Liver (tissue), 9 donors: Measurements from ENCODE around the gene SERINC4. TPM values are rescaled to one million over a fixed set of nuclear protein-coding genes. Genes with fewer than 3 reads are reported as not detected.

Source experiments
- DNase-seq: peaks from one replicate; pipeline ENCODE4 v3.0.0-alpha.2; 2017; ENCODE audit warnings: low spot score
- H3K27ac ChIP-seq, 2 donors: one replicate each; pipeline ENCODE4 v1.7.0; 2013; ENCODE audit warnings: inconsistent platforms in 2 of 2, low read length in 2 of 2, control low read depth in 1 of 2, low read depth in 1 of 2, mild to moderate bottlenecking in 1 of 2
- H3K27me3 ChIP-seq, 4 donors: one replicate each; pipeline versions ENCODE4 v1.6.1 to v1.7.0; 2013; ENCODE audit warnings: low read length in 3 of 4, inconsistent platforms in 1 of 4, mild to moderate bottlenecking in 1 of 4, moderate library complexity in 1 of 4; ENCODE audit not compliant: control insufficient read depth in 4 of 4, insufficient read depth in 4 of 4
- H3K36me3 ChIP-seq, 4 donors: one replicate each; pipeline versions ENCODE4 v1.6.1 to v1.7.0; 2013; ENCODE audit warnings: low read length in 3 of 4, mild to moderate bottlenecking in 3 of 4, low read depth in 1 of 4, moderate library complexity in 1 of 4; ENCODE audit not compliant: control insufficient read depth in 4 of 4, insufficient read depth in 3 of 4
- H3K4me1 ChIP-seq, 4 donors: one replicate each; pipeline versions ENCODE4 v1.6.1 to v1.7.0; 2013; ENCODE audit warnings: low read length in 3 of 4, mild to moderate bottlenecking in 3 of 4, moderate library complexity in 1 of 4; ENCODE audit not compliant: control insufficient read depth in 4 of 4, insufficient read depth in 4 of 4
- H3K4me3 ChIP-seq, 3 donors: one replicate each; pipeline versions ENCODE4 v1.6.1 to v1.7.0; 2013; ENCODE audit warnings: low read length in 3 of 3, control low read depth in 1 of 3, low read depth in 1 of 3, mild to moderate bottlenecking in 1 of 3
- H3K9ac ChIP-seq, 2 donors: one replicate each; pipeline ENCODE4 v1.7.0; 2013; ENCODE audit warnings: low read length in 2 of 2, mild to moderate bottlenecking in 2 of 2, moderate library complexity in 2 of 2, control low read depth in 1 of 2, low read depth in 1 of 2
- H3K9me3 ChIP-seq, 4 donors: one replicate each; pipeline versions ENCODE4 v1.6.1 to v1.7.0; 2013; ENCODE audit warnings: low read length in 3 of 4; ENCODE audit not compliant: control insufficient read depth in 4 of 4
- FOXA2 ChIP-seq: IDR thresholded peaks from 2 replicates; pipeline ENCODE4 v1.6.1; 2016; ENCODE audit warnings: antibody characterized with exemption
- GABPA ChIP-seq, 2 donors: IDR thresholded peaks in 1 of 2; conservative IDR thresholded peaks in 1 of 2; 2 replicates each; pipeline ENCODE4 v1.6.1; 2016; ENCODE audit warnings: antibody characterized with exemption in 2 of 2, mild to moderate bottlenecking in 1 of 2, moderate library complexity in 1 of 2
- HNF4A ChIP-seq, 2 donors: conservative IDR thresholded peaks; 2 replicates each; pipeline ENCODE4 v1.6.1; 2016; ENCODE audit warnings: antibody characterized with exemption in 2 of 2, mild to moderate bottlenecking in 2 of 2
- JUND ChIP-seq, 2 donors: IDR thresholded peaks; 2 replicates each; pipeline ENCODE4 v1.6.1; 2016; ENCODE audit warnings: antibody characterized with exemption in 2 of 2
- NR2F2 ChIP-seq: IDR thresholded peaks from 2 replicates; pipeline ENCODE4 v1.6.1; 2016; ENCODE audit warnings: antibody characterized with exemption
- RAD21 ChIP-seq, 2 donors: IDR thresholded peaks; 2 replicates each; pipeline ENCODE4 v1.6.1; 2016; ENCODE audit warnings: antibody characterized with exemption in 2 of 2, mild to moderate bottlenecking in 2 of 2
- RXRA ChIP-seq, 2 donors: IDR thresholded peaks; 2 replicates each; pipeline ENCODE4 v1.6.1; 2017 to 2018; ENCODE audit warnings: antibody characterized with exemption in 2 of 2, mild to moderate bottlenecking in 1 of 2
- TAF1 ChIP-seq: conservative IDR thresholded peaks from 2 replicates; pipeline ENCODE4 v1.6.1; 2016; ENCODE audit warnings: antibody characterized with exemption, mild to moderate bottlenecking
- YY1 ChIP-seq: IDR thresholded peaks from 2 replicates; pipeline ENCODE4 v1.6.1; 2016; ENCODE audit warnings: antibody characterized with exemption, mild to moderate bottlenecking
- WGBS: extraction: QIAGEN DNeasy Blood & Tissue Kit; methylation state at CpG from one replicate; pipeline ENCODE4 v1.1.7; 2013; 5-methylcytosine and 5-hydroxymethylcytosine counted together
- polyA plus RNA-seq, 2 donors: library from polyadenylated mRNA; stranded (reverse) in 1 of 2; unstranded in 1 of 2; fragments of 200-250 nt in 1 of 2; fragments of >200 nt in 1 of 2; fragmentation: Nextera tagmentation in 1 of 2; extraction: Ambion mirVana in 1 of 2; gene quantifications; one replicate each; pipeline versions ENCODE4 v1.2.1 to v1.2.3, GENCODE V29; 2013 to 2015
- total RNA-seq, 2 donors: library from RNA; depleted of rRNA; stranded (reverse); fragments of >200 nt; gene quantifications; one replicate each; pipeline ENCODE4 v1.2.3, GENCODE V29; 2014
- TF ChIP-seq, protein P1 (sequence below): IDR thresholded peaks from 2 replicates; pipeline ENCODE4 v1.6.1; 2016; ENCODE audit warnings: antibody characterized with exemption
- TF ChIP-seq, protein P2 (sequence below): fragments of 150-350 bp; IDR thresholded peaks from 2 replicates; pipeline ENCODE4 v1.5.1; 2017; ENCODE audit warnings: improper control_type of control experiment, low read depth, low read length; ENCODE audit not compliant: missing input control
- donor health status: healthy.
- donor health status: healthy.
- donor health status: healthy.
- donor health status: healthy.
- donor health status: healthy.

SERINC4 gene
- total and polyA plus RNA-seq, 4 donors: 0.06 TPM; not detected in 3

- Histone ChIP-seq H3K4me3 (no peak overlapping the region), H3K27me3 (no peaks in the 10 kb centered on the region), H3K9ac (no peak overlapping the region), H3K9me3 (no peaks in the 10 kb centered on the region), H3K4me1 (peaks cover 7 to 17% (median 9%) of the 10 kb centered on the region in 4 donors), H3K27ac (no peak overlapping the region), H3K36me3 (no peaks in the 10 kb centered on the region)
- TF ChIP-seq YY1 (no peak), TAF1 (no peak), GABPA (IDR thresholded peaks at IDR 0.05 in 1 of 2, conservative IDR thresholded peaks at IDR 0.05 in 1 of 2) (no peak), RAD21 (IDR thresholded peaks at IDR 0.05) (no peak), JUND (IDR thresholded peaks at IDR 0.05) (no peak), HNF4A (conservative IDR thresholded peaks at IDR 0.05) (no peak), FOXA2 (no peak), NR2F2 (no peak), RXRA (IDR thresholded peaks at IDR 0.05) (no peak)
- TF ChIP-seq, protein P1, sequence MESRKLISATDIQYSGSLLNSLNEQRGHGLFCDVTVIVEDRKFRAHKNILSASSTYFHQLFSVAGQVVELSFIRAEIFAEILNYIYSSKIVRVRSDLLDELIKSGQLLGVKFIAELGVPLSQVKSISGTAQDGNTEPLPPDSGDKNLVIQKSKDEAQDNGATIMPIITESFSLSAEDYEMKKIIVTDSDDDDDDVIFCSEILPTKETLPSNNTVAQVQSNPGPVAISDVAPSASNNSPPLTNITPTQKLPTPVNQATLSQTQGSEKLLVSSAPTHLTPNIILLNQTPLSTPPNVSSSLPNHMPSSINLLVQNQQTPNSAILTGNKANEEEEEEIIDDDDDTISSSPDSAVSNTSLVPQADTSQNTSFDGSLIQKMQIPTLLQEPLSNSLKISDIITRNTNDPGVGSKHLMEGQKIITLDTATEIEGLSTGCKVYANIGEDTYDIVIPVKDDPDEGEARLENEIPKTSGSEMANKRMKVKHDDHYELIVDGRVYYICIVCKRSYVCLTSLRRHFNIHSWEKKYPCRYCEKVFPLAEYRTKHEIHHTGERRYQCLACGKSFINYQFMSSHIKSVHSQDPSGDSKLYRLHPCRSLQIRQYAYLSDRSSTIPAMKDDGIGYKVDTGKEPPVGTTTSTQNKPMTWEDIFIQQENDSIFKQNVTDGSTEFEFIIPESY: no peak
- TF ChIP-seq, protein P2, sequence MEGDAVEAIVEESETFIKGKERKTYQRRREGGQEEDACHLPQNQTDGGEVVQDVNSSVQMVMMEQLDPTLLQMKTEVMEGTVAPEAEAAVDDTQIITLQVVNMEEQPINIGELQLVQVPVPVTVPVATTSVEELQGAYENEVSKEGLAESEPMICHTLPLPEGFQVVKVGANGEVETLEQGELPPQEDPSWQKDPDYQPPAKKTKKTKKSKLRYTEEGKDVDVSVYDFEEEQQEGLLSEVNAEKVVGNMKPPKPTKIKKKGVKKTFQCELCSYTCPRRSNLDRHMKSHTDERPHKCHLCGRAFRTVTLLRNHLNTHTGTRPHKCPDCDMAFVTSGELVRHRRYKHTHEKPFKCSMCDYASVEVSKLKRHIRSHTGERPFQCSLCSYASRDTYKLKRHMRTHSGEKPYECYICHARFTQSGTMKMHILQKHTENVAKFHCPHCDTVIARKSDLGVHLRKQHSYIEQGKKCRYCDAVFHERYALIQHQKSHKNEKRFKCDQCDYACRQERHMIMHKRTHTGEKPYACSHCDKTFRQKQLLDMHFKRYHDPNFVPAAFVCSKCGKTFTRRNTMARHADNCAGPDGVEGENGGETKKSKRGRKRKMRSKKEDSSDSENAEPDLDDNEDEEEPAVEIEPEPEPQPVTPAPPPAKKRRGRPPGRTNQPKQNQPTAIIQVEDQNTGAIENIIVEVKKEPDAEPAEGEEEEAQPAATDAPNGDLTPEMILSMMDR: no peak
- no peak for DNase-seq
- WGBS: 83% methylated on average over 6 of the region's 6 CpGs
Observed at GRCh38 chr15:43828061-43828657, 28.1 kb upstream of the SERINC4 start.

- peaks cover 8 to 18% (median 12%) of the 10 kb centered on the region in 4 donors for H3K4me1 ChIP-seq
- DNase-seq: peak; percentile 82
- peak within 1 kb of the TSS; percentile 8 to 57 (median 38) for H3K4me3 ChIP-seq
- peak within 1 kb of the TSS in 1 of 2 donors; percentile 25 for H3K27ac ChIP-seq
- TF ChIP-seq, protein P2: no peak
- peak in 1 of 2 donors; percentile 65 for TF ChIP-seq GABPA (IDR thresholded peaks at IDR 0.05 in 1 of 2, conservative IDR thresholded peaks at IDR 0.05 in 1 of 2)
- no peaks in the 10 kb centered on the region for H3K9me3 ChIP-seq
- 6% methylated on average over 48 of the region's 48 CpGs for WGBS
- H3K27me3 ChIP-seq: no peaks in the 10 kb centered on the region
- no peaks in the 10 kb centered on the region for H3K36me3 ChIP-seq
- peak within 1 kb of the TSS in 1 of 2 donors; percentile 16 for H3K9ac ChIP-seq
Observed at GRCh38 chr15:43826508-43827341, 26.7 kb upstream of the SERINC4 start, which contains the start of gene WDR76. Gene WDR76 (plus strand): TSS chr15:43827002. CDS start chr15:43827033, 31 bp downstream.
